Heart right ventricle (tissue), 16 donors: ENCODE results near the gene DCDC2. TPM values are rescaled to one million over a fixed set of nuclear protein-coding genes. Genes with fewer than 3 reads are reported as not detected.
"Not testable (repeated sequence)": the region's sequence is repeated elsewhere in the genome, so short reads cannot be mapped to it uniquely, and the experiment has no call there.

Experiments
- ATAC-seq, 8 donors: fragments of 200-7000 bp; cut with Tn5 transposase; one replicate each; pipeline ENCODE4 v1.9.1; 2020; ENCODE audit warnings: mild to moderate bottlenecking in 8 of 8, moderate library complexity in 8 of 8, moderate number of reproducible peaks in 1 of 8
- DNase-seq, 2 donors: peaks; one replicate each; pipeline ENCODE4 v3.0.0-alpha.2; 2020
- H3K27ac ChIP-seq, 10 donors: fragments of 200-600 bp; sonication (generic) in 2 of 10; one replicate each; pipeline versions ENCODE4 v1.5.0 to v1.8.0; 2020 to 2022; ENCODE audit warnings: mild to moderate bottlenecking in 3 of 10
- H3K27me3 ChIP-seq, 7 donors: fragments of 200-600 bp; one replicate each; pipeline ENCODE4 v1.8.0; 2021 to 2022; ENCODE audit warnings: mild to moderate bottlenecking in 2 of 7
- H3K36me3 ChIP-seq, 9 donors: fragments of 200-600 bp; sonication (generic) in 1 of 9; one replicate each; pipeline versions ENCODE4 v1.5.0 to v1.8.0; 2020 to 2022; ENCODE audit warnings: mild to moderate bottlenecking in 2 of 9
- H3K4me1 ChIP-seq, 9 donors: fragments of 200-600 bp; sonication (generic) in 1 of 9; one replicate each; pipeline versions ENCODE4 v1.5.0 to v1.8.0; 2020 to 2022; ENCODE audit warnings: mild to moderate bottlenecking in 4 of 9
- H3K4me3 ChIP-seq, 10 donors: fragments of 200-600 bp; sonication (generic) in 2 of 10; one replicate each; pipeline versions ENCODE4 v1.5.0 to v1.8.0; 2020 to 2022; ENCODE audit warnings: mild to moderate bottlenecking in 7 of 10, moderate library complexity in 2 of 10
- H3K9me3 ChIP-seq, 11 donors: fragments of 200-600 bp in 10 of 11; sonication (generic) in 2 of 11; one replicate each; pipeline versions ENCODE4 v1.5.0 to v1.8.0; 2013 to 2022; ENCODE audit warnings: mild to moderate bottlenecking in 2 of 11, control low read depth in 1 of 11, moderate library complexity in 1 of 11
- CTCF ChIP-seq, 9 donors: fragments of 200-600 bp; sonication (generic) in 2 of 9; IDR thresholded peaks; one replicate each; pipeline versions ENCODE4 v1.5.0 to v1.8.0; 2021 to 2022; ENCODE audit warnings: antibody characterized with exemption in 9 of 9, mild to moderate bottlenecking in 5 of 9, moderate library complexity in 1 of 9
- WGBS, 2 donors: extraction: QIAGEN DNeasy Blood & Tissue Kit; methylation state at CpG; one replicate each; pipeline ENCODE4 v1.1.7; 2013; ENCODE audit warnings: inconsistent platforms in 1 of 2; 5-methylcytosine and 5-hydroxymethylcytosine counted together
- intact Hi-C, 10 donors: fragments of 100-400 bp; cut with DNase I; formaldehyde crosslinking; loops; one replicate each; pipeline versions ENCODE4 v1.11.1 to v1.14.2; 2022
- polyA plus RNA-seq, 2 donors: library from polyadenylated mRNA; stranded (reverse); fragments of 200-250 nt; gene quantifications; one replicate each; pipeline ENCODE4 v1.2.3, GENCODE V29; 2013
- total RNA-seq, 10 donors: library from RNA; stranded (reverse); fragmentation: NEBNext Ultra II Directional in 3 of 10; extraction: Animal tissue kit (Norgen Biotek cat#: 25700) in 3 of 10; gene quantifications; one replicate each; pipeline versions ENCODE4 v1.2.1 to v1.2.4, GENCODE V29; 2021 to 2023
- donor health status: Arrhythmogenic right ventricular cardiomyopathy.
- donor health status: ischemic (EF 13 %, LVEDD 7.1; RV severe dilation, severe dysfunction).
- donor health status: healthy with polysubstance abuse.
- donor health status: DM: no; HTN: yes; CAD: no.
- donor health status: DM: no; HTN: no; CAD: no.
- donor health status: ischemic (EF 25% LVEDD 6.9; RV normal size, moderate dysfunction).
- donor health status: ischemic (EF 25% LVEDD 5.7; RV mildly dilated, moderate dysfunction).
- donor health status: healthy.
- donor health status: DM: yes; HTN: yes; CAD: no.
- donor health status: Ischemic cardiomyopathy.
- donor health status: ischemic (EF 35%, LVEDD 5.7; RV mildly dilated, moderate dysfunction).
- donor health status: nonischemic (EF 11% LVEDD 7.7; RV severe dilation, severe dysfunction).
- donor health status: DM: yes; HTN: yes; CAD: no.
- donor health status: PGD.
- donor health status: ischemic (EF 29% LVEDD 5.4; RV normal size, mild dysfunction).
- donor health status: nonischemic (EF 23%, LVEDD 6.1; RV moderate dilation, normal function).

The DCDC2 gene
- total and polyA plus RNA-seq, 12 donors = 0.06 TPM; not detected in 11

- Histone ChIP-seq H3K9me3 (peaks cover 0 to 15% (median 0%) of the 10 kb centered on the region in 11 donors), H3K27me3 (peaks cover 0 to 17% (median 0%) of the 10 kb centered on the region in 7 donors), H3K4me1 (no peaks in the 10 kb centered on the region), H3K27ac (no peak overlapping the region), H3K4me3 (no peak overlapping the region), H3K36me3 (no peaks in the 10 kb centered on the region)
- no peak for TF ChIP-seq CTCF (IDR thresholded peaks at IDR 0.05)
- ATAC-seq = no peak
- no peak for DNase-seq
- 38 to 41% methylated on average over 6 of the region's 6 CpGs for WGBS, 2 donors
- intact Hi-C loops = no loop called here
These were observed 44.4 kb downstream of the DCDC2 start for GRCh38 chr6:24313251-24314141.

DNA sequence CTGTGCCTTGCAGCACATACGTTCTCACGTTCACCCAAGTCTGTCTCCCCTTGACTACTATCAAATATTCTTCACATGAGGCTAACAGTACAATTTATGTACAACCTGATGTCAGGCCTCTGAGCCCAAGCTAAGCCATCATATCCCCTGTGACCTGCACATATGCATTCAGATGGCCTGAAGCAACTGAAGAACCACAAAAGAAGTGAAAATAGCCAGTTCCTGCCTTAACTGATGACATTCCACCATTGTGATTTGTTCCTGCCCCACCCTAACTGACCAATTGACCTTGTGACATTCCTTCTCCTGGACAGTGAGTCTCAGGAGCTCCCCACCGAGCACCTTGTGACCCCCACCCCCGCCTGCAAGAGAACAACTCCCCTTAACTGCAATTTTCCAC, 46.1 kb downstream of the DCDC2 start:
- intact Hi-C loops, H3K27ac ChIP-seq, DNase-seq, H3K4me1 ChIP-seq, H3K4me3 ChIP-seq, ATAC-seq, H3K36me3 ChIP-seq: not testable (repeated sequence)
- WGBS, 2 donors = 86 to 87% methylated on average over 4 of the region's 4 CpGs
- H3K27me3 ChIP-seq = peaks cover 0 to 17% (median 0%) of the 10 kb centered on the region in 7 donors
- H3K9me3 ChIP-seq = peaks cover 0 to 15% (median 0%) of the 10 kb centered on the region in 11 donors

DNA sequence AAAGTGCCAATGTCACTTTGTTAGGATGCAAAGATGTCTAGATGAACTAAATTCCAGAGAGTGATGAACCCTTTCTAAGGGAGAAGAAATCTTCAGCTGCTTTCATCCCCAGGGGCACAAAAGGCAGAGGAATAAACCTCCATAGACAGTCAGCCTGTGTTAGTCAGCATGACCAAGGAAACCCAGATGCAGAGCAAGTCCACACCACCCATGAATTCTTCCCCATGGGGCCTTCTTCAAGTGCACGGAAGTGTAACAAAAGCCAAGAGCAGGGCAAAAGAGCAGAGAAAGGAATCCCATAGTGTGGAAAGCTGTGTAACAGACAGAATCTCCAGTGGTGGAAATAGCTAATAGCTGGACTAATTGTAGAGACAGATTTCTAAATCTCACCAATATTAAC, 50.0 kb downstream of the DCDC2 start:
- Histone ChIP-seq H3K27me3 (peaks cover 0 to 12% (median 0%) of the 10 kb centered on the region in 7 donors), H3K4me3 (no peak overlapping the region), H3K36me3 (no peaks in the 10 kb centered on the region), H3K9me3 (peaks cover 0 to 15% (median 0%) of the 10 kb centered on the region in 11 donors), H3K27ac (no peak overlapping the region), H3K4me1 (no peaks in the 10 kb centered on the region)
- ATAC-seq (no peak), DNase-seq (no peak)
- WGBS, 2 donors = 42 to 50% methylated on average over 1 of the region's 1 CpG
- TF ChIP-seq CTCF (IDR thresholded peaks at IDR 0.05) = no peak
- intact Hi-C loops = no loop called here

GRCh38 chr6:24306936-24307335, 50.9 kb downstream of the DCDC2 start:
- intact Hi-C loops = no loop called here

More at GRCh38 chr6:24306936-24307335, 50.9 kb downstream of the DCDC2 start:
- no peak for TF ChIP-seq CTCF (IDR thresholded peaks at IDR 0.05)
- Histone ChIP-seq H3K36me3 (no peaks in the 10 kb centered on the region), H3K27me3 (peaks cover 0 to 8% (median 0%) of the 10 kb centered on the region in 7 donors), H3K27ac (no peak overlapping the region), H3K4me3 (no peak overlapping the region), H3K9me3 (peaks cover 0 to 10% (median 0%) of the 10 kb centered on the region in 11 donors), H3K4me1 (no peaks in the 10 kb centered on the region)
- 68 to 78% methylated on average over 1 of the region's 1 CpG for WGBS, 2 donors
- DNase-seq = no peak
- no peak for ATAC-seq
